Stimulated activated CD4-positive, alpha-beta T cell treated with anti-CD3 and anti-CD28 coated beads, Interleukin-2, amount 100 ng/mL, for 48 hours (primary cell): ENCODE results near the gene CYP46A1.
A peak's percentile ranks its signal among the peaks of the same experiment; 100 is the strongest.

Experiments used
- DNase-seq, 2 donors: peaks; one replicate each; pipeline ENCODE4 v3.0.0-alpha.2; 2020

The CYP46A1 gene

DNA sequence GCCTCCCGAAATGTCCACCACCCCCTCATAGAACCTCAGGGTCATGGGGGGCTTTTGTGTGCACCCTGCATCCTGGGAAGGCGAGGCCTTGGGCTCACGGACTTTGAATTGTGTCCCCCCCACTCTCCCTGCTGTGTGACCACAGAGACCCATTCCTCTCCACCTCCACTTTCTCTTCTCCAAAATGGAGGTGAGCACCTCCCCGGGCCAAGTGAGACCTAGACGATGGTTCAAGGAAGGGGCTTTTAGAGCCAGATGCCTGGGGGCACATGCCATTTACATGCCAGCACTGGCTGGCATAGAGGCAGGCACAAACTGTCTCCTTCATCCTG, 33.5 kb downstream of the CYP46A1 start:
- DNase-seq, result no peak

DNA sequence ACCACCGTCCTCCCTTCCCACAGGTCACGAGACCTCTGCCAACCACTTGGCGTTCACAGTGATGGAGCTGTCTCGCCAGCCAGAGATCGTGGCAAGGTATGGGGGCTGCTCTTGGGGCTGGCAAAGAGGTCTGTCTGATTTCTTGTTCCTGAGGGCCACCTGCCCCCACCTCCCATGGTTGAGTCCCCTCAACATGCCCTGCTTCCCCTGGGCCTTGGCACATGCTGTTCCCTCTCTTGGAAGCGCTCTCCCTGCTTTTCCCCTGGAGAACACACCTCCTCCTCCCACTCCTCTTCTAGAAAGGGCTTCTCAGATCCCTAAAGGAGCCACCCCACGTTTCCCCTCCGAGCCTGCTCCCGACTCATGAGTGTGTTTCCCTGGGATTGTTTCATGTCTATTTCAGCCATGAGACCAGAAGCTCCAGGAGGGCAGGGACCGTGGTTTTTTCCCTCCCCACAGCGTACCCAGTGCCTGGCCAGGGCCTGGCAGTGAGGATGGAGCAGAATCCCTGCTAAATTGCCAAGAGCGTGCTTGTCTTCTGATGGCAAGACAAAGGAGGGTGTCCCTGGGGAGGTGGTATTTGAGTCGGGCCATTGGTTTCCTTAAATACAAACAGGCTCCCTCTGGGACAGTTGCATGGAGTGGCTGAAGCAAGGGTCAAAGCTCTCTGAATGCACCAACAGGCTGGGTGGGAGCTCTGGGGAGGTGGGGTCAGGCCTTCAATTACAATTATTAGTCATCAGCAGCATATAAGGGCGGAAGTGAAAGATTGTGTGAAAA, 34.1 kb downstream of the CYP46A1 start:
- no peak for DNase-seq

DNA sequence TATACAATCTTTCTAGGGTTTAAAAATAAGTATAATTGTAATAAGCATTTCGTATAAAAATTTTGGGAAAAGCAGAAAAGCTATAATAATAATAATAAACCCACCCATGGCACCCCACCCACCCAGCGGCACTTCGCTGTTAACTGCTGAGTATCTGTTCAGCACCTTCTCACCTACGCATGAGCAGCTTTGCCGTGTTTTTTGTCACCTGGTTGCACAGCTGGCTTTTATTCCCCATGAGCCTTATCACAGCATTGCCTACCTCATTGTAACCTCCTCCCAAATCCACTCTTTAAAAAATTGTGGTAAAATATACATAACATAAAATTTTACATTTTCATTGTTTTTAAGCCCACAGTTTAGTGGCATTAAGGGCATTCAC, 34.7 kb downstream of the CYP46A1 start:
- no peak for DNase-seq

- no peak for DNase-seq
Observed at GRCh38 chr14:99720941-99721791, 37.1 kb downstream of the CYP46A1 start.

- DNase-seq, result no peak
Observed at GRCh38 chr14:99721792-99722516, 37.9 kb downstream of the CYP46A1 start.

DNA sequence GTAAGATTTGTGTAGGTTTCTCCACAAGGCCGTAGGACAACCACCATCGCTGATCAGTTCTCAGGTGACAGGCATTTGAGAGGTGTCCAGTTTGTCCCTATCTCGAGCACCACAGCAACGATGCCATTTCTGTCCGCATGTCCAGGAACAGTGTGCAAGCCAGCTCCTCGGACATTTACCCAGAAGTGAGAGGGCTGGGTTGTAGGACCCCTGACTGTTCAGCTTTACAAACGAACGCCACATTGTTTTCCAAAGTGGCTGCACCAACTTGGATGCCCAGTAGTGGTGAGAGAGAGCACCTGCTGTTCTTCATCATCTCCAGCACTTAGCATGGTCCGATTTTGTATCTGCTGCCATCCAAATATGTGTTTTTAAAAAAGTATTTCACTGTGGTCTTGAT, 38.6 kb downstream of the CYP46A1 start:
- DNase-seq, result no peak

DNA sequence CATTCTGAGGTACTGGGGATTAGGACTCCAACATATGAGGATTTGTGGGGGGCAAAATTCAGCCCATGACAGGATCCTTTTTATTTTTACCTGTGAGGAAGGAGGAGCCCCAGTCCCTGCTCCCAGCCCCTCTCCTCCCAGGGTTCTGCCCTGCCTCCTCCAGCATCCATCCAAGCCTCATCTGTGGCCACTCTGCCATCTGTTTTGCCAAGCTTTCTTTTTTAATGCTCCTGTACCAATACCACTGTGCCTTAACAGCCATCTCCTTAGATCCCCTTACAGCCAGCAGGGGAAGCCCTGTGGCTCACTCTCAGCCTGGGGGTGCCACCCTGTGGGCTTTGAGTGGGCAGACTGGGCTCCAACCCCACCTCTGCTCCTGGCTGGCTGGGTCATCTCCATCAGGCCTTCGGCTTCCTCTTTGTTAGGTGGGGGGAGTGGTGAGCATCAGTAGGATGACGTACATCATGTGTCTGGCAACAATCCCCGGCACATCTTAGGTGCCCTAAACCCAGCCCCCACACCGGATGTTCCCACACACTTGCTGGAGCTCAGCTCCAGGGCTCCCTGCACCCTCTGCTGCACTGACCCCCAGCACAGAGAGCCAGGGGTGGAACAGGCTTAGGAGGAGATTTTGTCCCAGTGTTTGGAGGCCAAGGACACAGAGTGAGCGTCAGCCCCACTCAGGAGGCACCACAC, 40.2 kb downstream of the CYP46A1 start:
- DNase-seq, result no peak

DNA sequence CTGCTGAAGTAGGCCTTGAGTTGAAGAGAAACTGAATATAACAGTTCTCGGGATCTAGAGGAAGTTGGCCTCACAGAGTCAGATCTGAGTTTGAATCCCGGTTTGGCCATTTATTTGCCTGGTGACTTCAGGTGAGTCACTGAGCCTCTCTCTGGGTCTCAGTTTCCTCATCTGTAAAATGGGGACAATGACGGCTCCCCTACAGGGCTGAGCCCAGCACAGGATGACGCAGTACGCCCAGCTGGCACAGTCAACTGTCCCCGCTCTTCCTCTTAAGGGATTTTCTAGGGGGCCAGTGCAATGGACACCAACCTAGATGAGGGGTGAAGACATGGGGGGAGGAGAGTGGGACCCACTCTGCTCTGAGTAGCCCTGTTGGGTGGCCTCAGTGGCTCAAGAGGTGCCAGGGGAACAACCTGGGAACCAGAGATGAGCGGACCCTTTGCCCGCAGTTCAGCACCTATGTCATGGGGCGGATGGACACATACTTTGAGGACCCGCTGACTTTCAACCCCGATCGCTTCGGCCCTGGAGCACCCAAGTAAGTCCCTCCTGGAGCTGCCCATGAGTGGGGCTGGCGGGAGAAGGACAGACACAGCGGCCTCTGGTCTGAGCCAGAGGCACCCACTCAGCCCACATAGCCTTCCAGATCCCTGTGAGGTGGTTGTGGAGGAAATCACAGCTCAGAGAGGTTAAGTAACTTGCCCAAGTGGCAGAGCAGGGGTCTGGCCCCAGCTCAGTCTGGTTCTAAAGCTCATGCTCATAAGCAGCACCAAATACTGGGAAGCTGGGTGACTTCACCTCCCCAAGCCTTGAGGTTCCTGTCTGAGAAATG, 41.1 kb downstream of the CYP46A1 start:
- no peak for DNase-seq

- no peak for DNase-seq
Observed at GRCh38 chr14:99725774-99726537, 41.9 kb downstream of the CYP46A1 start.

GRCh38 chr14:99726538-99727095, 42.5 kb downstream of the CYP46A1 start:
- no peak for DNase-seq

- DNase-seq, result no peak
Observed at GRCh38 chr14:99727096-99727870, 43.2 kb downstream of the CYP46A1 start.

GRCh38 chr14:99728231-99728920, 44.3 kb downstream of the CYP46A1 start:
- DNase-seq, result no peak

DNA sequence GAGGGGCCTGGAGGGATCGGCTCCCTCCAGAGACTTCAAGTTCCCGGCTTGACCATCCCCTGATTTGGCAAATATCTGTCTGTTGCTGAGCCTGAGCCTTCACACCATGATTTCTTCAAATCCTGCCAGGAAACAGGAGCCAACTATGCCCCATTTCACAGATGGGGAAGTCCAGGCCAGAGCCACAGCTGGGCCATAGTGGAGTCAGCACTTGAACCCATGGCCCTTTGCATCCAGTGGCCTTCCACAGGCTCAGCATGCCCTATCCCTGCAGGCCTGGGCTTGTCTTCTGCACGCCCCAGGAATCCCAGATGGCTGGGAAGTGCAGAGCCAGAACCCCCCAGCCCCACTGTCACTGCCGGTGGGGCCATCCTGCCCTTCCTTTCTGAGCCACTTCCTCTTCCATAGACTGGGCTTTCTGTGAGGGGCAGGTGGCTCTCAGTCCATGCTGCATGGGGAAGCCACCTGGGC, 44.9 kb downstream of the CYP46A1 start:
- DNase-seq, result no peak

DNA sequence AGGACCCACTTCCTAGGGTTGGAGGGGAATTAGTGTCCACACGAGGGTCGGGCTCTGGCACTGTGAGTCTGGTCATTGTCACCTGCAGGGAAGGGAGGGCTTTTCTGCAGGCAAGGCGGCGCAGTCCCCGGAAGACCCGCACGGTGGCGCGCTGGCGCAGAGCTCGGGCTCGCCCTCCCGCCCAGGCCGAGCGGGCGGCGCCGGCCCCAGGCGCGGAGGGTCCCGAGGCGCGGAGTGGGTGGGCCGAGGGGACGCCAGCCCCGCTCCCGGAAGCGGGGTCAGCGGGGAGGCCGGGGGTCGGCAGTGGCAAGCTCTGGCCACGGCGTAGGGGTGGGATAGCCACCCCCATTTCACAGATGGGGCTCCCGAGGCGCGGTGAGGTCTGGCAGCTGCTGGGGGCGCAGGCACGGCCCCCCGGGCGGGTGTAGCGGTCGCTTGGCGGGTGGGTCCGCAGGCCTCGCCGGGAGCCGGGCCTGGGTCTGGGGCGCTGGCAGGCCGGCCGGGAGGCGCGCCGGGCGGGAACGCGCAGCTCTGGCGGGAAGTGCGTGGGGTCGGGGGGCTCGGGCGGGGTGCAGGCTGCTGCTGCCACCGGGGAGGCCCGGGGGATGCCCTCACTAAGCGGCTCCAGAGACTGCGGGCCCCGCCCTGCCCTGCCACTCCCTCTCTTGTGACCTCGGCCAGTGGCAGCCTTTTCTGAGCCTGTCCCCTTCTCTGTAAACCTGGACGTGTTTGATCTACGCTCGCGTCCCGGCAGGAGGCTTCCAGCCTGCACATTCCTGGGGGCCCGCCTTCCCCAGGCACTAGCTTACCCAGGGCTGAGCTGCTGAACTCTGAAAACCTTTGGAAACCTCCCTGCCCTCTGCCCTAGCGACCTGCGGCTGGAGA, 46.1 kb downstream of the CYP46A1 start:
- DNase-seq, result peak; percentile 81 to 83

- no peak for DNase-seq
Observed at GRCh38 chr14:99730876-99731546, 46.9 kb downstream of the CYP46A1 start.

- no peak for DNase-seq
Observed at GRCh38 chr14:99731547-99732435, 47.7 kb downstream of the CYP46A1 start.
